Effector CD8-positive, alpha-beta T cell (primary cell): ENCODE measurements around the gene ARMC9.

ENCODE experiments used
- DNase-seq: peaks from one replicate; lab custom pipeline; 2025; lab: John Stamatoyannopoulos, UW

Gene ARMC9

GRCh38 chr2:231415029-231415428 is 216.6 kb downstream of the ARMC9 start:
- no peak for DNase-seq

- DNase-seq: no peak
These were observed 220.6 kb downstream of the ARMC9 start for GRCh38 chr2:231418820-231419640.

DNA sequence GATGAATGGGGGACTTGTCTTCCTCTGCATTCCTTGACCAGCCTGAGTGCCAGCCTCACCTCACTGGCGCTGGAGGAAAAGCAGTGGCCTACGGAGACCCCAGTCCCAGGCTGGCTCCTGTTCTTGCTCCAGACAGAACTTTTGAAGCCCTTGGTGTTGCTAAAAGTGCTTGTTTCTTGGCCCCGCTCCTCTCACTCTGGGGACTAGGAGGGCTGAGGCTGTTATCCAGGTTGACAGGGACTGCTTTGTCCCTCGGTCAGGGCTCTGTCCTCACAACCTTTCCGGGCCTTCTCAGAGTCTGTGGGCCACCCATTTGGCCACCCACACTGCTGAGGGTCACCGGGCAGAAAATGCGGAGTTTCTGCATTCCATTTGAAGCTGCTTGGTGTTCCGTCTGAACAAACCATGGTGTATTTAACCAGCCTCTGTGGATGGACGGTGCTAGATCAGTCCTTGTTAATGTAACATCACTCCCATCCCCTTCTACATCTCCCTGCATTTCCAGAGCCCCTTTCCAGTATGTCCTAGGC is 222.7 kb downstream of the ARMC9 start:
- no peak for DNase-seq

GRCh38 chr2:231422056-231422455 is 223.6 kb downstream of the ARMC9 start:
- DNase-seq: no peak

DNA sequence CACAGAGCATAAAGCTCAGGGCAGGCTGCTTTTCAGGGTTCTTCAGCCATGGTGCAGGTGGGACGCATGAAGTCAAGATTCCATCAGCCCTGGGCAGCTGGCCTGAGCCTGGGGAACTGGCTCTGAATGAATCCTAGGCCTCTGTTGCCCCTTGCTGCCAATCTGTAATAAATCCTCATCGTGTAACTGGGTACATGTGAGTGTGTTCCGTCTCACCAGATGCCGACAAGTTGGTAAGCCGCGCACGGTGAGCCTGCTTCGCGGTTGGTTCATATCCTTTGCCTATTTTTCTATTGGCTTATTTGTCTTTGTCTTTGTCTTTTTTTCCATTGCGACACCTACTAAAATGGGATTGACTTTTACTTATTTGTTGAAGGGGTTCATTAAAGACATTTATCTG is 224.7 kb downstream of the ARMC9 start:
- no peak for DNase-seq
